Middle frontal gyrus (tissue), 1 donor: ENCODE data around the gene TTC3.
"Not testable (repeated sequence)": the region's sequence is repeated elsewhere in the genome, so short reads cannot be mapped to it uniquely, and the experiment has no call there.

Source experiments
- DNase-seq: peaks from one replicate; pipeline ENCODE4 v3.0.0-alpha.2; 2015; ENCODE audit warnings: low spot score; ENCODE audit errors: extremely low spot score

Gene TTC3, protein sequence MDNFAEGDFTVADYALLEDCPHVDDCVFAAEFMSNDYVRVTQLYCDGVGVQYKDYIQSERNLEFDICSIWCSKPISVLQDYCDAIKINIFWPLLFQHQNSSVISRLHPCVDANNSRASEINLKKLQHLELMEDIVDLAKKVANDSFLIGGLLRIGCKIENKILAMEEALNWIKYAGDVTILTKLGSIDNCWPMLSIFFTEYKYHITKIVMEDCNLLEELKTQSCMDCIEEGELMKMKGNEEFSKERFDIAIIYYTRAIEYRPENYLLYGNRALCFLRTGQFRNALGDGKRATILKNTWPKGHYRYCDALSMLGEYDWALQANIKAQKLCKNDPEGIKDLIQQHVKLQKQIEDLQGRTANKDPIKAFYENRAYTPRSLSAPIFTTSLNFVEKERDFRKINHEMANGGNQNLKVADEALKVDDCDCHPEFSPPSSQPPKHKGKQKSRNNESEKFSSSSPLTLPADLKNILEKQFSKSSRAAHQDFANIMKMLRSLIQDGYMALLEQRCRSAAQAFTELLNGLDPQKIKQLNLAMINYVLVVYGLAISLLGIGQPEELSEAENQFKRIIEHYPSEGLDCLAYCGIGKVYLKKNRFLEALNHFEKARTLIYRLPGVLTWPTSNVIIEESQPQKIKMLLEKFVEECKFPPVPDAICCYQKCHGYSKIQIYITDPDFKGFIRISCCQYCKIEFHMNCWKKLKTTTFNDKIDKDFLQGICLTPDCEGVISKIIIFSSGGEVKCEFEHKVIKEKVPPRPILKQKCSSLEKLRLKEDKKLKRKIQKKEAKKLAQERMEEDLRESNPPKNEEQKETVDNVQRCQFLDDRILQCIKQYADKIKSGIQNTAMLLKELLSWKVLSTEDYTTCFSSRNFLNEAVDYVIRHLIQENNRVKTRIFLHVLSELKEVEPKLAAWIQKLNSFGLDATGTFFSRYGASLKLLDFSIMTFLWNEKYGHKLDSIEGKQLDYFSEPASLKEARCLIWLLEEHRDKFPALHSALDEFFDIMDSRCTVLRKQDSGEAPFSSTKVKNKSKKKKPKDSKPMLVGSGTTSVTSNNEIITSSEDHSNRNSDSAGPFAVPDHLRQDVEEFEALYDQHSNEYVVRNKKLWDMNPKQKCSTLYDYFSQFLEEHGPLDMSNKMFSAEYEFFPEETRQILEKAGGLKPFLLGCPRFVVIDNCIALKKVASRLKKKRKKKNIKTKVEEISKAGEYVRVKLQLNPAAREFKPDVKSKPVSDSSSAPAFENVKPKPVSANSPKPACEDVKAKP (N-terminal part only)

DNA sequence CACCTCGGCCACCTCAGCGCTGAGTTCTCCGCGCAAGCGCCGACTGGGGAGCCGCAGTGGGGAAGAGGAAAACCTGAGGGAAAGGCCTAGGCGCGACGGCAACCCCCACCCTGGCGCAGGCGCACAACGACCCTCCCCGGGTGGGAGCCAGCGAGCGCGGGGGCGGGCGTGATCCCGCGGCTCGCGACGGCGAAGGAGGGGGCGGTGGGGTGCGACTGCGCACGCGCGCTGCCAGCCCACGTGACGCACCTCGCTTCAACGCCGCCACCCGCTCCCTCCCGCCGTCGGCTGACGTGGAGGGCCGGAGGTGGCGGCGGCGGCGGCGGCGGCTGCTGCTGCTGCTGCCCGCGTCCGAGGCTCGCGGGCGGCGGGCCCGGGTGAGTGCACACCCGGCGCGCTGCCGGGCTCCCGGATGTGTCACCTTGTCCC, at the start of gene TTC3, which contains the start of gene PIGP:
Gene TTC3, plus strand, starts transcription at position 267 of the 429 bp plus-strand sequence. CDS start 14,004 bp downstream, outside the sequence.
Gene PIGP, minus strand, starts transcription at position 84 of the 429 bp plus-strand sequence. CDS start 556 bp downstream, outside the sequence.
- DNase-seq: peak; percentile 92

- DNase-seq: no peak
Observed at GRCh38 chr21:37026499-37026898, 46.6 kb upstream of the TTC3 start.

DNA sequence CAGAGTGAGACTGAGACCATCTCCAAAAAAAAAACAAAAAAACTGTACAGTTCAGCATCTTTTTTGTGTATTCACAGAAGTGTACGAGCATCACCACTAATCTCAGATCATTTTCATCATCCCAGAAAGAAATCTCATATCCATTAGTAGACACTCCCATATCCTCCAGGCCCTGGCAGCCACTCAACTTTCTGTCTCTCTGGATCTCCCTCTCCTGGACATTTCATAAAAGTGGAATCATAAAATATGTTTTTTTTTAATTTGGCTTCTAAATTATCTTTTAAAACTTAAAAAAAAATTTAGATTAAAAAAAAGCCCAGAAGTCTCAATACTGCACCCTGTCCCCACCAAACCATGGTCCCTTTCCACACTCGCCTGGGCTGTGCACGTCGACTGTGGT, 44.5 kb upstream of the TTC3 start:
- no peak for DNase-seq

GRCh38 chr21:37030864-37031263, 42.2 kb upstream of the TTC3 start:
- no peak for DNase-seq

DNA sequence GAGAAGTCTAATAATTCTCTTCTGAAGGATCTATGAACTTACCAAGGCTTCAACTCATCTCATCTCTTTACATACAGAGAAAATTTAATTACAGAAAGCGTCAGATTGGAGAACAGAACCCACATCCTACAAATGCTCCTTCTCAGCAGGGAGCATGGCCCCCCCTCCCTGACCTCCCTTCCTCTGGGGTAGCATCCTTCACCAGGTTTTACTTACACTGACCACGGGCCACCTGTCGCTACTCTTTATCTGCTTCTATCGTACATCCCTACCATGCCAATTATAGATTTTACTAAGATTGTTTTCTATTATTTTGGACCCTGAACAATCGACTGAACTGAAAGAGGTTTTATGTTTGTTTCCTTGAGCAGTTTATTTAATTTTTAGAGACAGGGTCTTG, 40.8 kb upstream of the TTC3 start:
- DNase-seq: no peak

- peak; percentile 29 for DNase-seq
Observed at GRCh38 chr21:37032877-37033471, 40.1 kb upstream of the TTC3 start.

DNA sequence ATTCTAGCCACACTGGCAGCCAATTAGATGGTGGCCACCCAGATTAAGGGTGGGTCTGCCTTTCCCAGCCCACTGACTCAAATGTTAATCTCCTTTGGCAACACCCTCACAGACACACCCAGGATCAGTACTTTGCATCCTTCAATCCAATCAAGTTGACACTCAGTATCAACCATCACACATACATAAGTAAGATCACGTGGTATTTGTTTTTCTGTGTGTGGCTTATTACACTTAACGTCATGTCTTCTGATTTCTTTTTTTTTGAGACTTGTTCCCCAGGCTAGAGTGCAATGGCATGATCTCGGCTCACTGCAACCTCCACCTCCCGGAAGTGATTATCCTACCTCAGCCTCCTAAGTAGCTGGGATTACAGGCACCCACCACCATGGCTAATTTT, 38.7 kb upstream of the TTC3 start:
- not testable (repeated sequence) for DNase-seq

DNA sequence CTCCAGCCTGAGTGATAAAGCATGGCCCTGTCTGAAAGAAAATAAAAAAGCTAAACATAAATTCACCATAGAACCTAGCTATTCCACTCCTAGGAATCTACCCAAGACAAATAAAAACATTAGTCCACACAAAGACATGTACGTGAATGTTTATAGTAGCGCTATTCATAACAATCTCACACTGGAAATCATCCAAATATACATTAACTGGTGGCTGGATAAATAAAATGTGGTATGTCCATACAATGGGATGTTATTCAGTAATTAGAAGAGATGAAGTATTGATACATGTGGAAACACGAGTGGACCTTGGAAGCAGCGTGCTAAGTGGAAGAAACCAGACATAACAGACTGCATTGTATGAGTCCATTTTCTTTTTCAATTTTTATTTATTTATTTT, 36.9 kb upstream of the TTC3 start:
- no peak for DNase-seq

GRCh38 chr21:37039411-37040075, 33.5 kb upstream of the TTC3 start:
- DNase-seq: no peak

DNA sequence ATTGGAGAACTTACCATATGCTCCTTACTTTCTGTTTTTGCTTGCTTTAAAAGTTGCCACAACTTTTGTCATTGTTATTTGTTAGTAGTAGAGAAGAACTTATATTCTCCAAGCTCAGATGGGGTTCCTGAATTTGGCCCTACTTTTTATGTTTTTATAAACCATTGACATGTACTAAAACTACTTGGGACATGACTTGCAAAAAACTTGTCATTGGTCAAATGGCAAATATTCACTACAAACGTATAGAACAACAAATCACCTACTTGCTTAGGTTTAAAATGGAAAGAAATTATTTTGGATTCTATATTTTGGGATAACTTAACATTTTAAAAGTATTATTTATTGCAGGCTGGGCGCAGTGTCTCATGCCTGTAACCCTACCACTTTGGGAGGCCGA, 32.8 kb upstream of the TTC3 start:
- no peak for DNase-seq

DNA sequence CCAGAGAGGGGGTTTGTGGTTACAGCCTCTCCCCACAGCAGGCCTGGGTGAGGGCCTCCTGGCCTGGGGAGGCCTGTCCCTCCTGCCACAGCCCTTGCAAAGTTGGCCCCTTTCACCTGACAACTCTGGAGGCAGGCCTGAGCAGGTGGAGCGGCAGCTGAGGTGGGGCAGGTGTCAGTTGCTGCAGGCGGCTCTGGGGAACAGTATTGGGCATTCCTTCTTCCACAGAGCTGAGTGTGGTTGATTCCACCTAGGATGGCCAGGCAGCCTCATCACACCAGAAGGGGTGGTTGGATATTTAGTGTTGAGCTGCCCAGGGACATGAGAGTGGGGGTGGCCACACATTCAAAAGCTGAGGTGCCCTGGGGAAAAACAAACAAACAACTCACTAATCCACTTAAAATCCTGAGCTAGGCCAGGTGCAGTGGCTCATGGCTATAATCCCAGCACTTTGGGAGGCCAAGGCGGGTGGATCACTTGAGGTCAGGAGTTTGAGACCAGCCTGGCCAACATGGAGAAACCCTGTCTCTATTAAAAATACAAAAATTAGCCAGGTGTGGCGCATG, 31.3 kb upstream of the TTC3 start:
- DNase-seq: no peak

- DNase-seq: no peak
Observed at GRCh38 chr21:37043818-37044217, 29.2 kb upstream of the TTC3 start.

- DNase-seq: no peak
Observed at GRCh38 chr21:37044643-37045042, 28.4 kb upstream of the TTC3 start.

- no peak for DNase-seq
Observed at GRCh38 chr21:37045149-37045548, 27.9 kb upstream of the TTC3 start.

GRCh38 chr21:37045556-37045955, 27.5 kb upstream of the TTC3 start:
- DNase-seq: no peak

- DNase-seq: no peak
Observed at GRCh38 chr21:37047079-37047478, 26.0 kb upstream of the TTC3 start.

- DNase-seq: not testable (repeated sequence)
Observed at GRCh38 chr21:37049741-37050140, 23.3 kb upstream of the TTC3 start.

DNA sequence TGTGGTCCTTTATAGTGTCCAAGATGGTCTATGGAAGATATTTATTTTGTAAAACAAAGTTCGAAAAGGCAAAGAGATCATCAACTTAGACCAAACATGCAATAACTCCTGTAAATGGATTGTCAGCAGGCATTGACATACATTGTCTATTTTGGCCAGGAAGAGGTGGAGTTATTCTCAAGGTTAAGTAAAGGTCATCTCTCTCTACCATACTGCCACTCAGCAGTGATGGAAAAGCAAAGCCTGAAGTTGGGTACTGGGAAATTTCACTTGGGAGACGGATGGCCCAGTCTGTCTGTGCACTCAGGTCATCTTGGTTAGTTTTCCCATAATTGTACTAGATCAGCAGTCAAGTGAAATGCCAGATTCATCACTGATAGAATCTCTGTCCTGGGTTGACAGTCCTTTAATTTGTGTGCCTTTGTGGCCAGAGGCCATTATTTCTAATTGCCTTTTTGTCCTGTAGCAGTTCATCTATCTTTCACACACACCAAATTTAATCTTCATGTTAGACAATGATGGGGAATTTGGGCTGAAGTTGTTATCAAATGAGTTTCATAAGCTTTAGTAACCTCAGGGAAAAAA, 17.7 kb upstream of the TTC3 start:
- DNase-seq: no peak

- DNase-seq: no peak
Observed at GRCh38 chr21:37057614-37058013, 15.4 kb upstream of the TTC3 start.

GRCh38 chr21:37058261-37058660, 14.8 kb upstream of the TTC3 start:
- no peak for DNase-seq
